Measurements from ENCODE around the gene NAA20. TPM values are rescaled to one million over a fixed set of nuclear protein-coding genes. Genes with fewer than 3 reads are reported as not detected.

The NAA20 gene
- total and polyA plus RNA-seq, 2 donors = 42.3 to 58.7 TPM

DNA sequence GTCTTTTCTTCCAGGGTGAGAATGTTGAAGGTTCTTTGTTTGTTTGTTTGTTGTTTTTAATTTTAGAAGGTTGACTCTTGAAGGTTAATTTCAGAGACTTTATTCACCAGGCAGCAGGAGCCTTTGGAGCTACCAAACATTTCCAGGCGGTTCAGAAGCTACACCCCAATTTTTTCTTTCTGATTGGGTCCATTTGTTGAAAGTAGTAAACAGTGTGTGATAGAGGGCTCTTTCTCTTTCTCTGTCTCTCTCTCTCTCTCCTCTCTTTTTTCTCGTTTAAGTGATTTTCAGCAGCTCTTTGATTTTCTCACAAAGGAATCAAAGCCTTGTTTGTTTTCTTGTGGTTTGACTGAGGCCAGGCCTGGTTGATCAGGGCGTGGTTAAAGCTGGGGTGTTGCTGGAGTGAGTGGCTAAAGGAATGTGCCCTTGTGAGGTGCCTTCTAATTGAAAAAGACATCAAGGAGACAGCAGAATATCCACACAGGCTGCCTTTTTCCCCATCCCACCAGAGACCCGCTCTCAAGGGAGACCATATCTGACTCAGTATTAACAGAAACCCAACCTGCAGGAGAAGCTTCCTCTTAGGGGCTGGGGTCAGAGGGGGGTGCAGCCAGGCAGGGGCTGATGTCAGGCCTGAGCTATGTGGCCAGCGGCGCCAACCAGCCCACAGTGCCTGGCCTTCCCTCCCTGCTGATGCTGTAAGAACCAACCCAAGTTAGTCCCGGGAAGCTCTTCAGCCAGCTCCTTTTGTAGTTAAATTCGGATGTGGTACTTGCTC is 40.4 kb upstream of the NAA20 start:
- Histone ChIP-seq H3K4me1 (ENCODE audit: insufficient read depth) (peaks cover 2% of the 10 kb centered on the region), H3K36me3 (ENCODE audit: insufficient read depth) (no peaks in the 10 kb centered on the region), H3K4me3 (ENCODE audit: low read depth, low read length) (peak overlapping the region; percentile 36), H3K27ac (ENCODE audit: low read depth) (peak overlapping the region; percentile 87)
- WGBS = 24% methylated on average over 8 of the region's 8 CpGs
- DNase-seq (ENCODE audit: extremely low spot score) = no peak

DNA sequence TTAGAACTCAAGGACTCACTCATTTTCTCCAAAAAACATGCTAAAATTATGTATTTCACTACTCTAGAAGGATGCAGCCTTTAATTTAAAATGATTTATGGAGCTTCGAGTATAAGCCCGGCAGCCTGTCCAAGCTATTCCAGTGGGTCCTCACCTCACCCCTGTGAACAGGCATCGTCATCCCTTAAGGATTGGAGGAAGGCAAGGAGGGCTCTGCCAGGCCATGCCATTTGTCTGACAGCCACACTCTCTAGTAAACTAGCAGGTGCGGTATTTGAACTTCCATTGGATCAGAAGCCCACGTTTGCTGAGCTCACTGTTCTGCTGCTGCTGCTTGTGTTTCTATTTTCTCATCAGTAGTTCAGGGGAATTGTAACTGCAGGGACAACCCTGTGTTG is 39.8 kb upstream of the NAA20 start:
- no peak for DNase-seq (ENCODE audit: extremely low spot score)
- H3K4me3 ChIP-seq (ENCODE audit: low read depth, low read length) = peak overlapping the region; percentile 36
- peak overlapping the region; percentile 87 for H3K27ac ChIP-seq (ENCODE audit: low read depth)
- 36% methylated on average over 5 of the region's 5 CpGs for WGBS
- H3K36me3 ChIP-seq (ENCODE audit: insufficient read depth) = no peaks in the 10 kb centered on the region
- H3K4me1 ChIP-seq (ENCODE audit: insufficient read depth) = peaks cover 2% of the 10 kb centered on the region

DNA sequence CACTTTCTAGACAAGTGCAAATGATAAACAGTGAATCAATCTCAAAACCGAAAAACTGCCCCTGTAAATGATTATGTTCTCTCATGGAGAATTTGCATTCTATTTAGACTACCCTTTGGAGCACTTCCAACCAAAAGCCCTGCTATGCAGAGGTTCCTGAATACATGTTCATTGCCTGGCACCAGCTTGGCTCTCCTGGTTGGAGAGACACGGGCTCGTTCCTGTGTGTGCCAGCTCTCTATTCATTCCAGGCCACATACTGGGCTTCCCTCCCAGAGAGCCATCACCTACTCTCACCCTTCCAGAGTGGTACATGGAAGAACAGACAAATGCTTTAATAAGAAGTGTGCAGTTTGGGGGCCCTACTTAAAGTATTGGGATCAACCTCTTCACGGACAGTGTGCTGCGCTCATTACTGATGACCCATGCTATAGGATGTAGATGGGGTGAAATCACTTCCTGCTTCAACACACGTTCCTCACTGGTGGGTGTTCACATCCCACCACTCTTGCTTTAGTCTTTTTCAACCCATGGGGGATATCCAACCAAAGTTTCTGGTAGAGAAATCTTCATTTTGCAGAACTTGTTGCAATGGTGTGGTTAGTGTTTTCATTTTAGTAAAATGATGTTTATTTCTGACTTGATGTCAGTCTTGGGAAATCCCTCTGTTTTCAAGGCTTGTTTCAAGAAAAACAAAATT is 38.5 kb upstream of the NAA20 start:
- 74% methylated on average over 6 of the region's 6 CpGs for WGBS

DNA sequence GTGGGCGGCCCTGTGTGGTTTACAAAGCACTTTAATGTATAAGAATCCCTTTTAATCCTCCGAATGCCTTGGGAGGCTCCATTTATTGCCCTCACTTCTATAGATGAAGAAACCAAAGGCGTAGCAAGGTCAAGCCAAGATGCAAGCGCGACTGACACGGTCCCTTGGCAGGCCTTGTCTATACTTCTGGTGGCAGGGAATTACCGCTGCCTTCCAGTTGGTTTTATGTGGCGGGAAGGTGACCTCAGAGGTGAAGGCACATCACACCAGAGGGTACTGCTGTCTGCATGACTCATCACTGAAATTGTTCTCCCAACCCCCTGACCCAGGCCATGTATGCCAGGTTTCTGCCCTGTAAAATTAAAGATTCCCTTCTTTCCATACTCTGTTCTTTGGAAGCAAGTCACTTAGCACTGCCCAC is 36.1 kb upstream of the NAA20 start:
- 90% methylated on average over 8 of the region's 8 CpGs for WGBS
- H3K27ac ChIP-seq (ENCODE audit: low read depth) = no peak overlapping the region
- H3K4me3 ChIP-seq (ENCODE audit: low read depth, low read length) = no peak overlapping the region
- H3K4me1 ChIP-seq (ENCODE audit: insufficient read depth) = peaks cover 1% of the 10 kb centered on the region
- DNase-seq (ENCODE audit: extremely low spot score) = no peak
- H3K36me3 ChIP-seq (ENCODE audit: insufficient read depth) = no peaks in the 10 kb centered on the region

More for the DNA sequence above, 38.5 kb upstream of the NAA20 start:
- Histone ChIP-seq H3K27ac (ENCODE audit: low read depth) (no peak overlapping the region), H3K4me3 (ENCODE audit: low read depth, low read length) (no peak overlapping the region), H3K36me3 (ENCODE audit: insufficient read depth) (no peaks in the 10 kb centered on the region), H3K4me1 (ENCODE audit: insufficient read depth) (no peaks in the 10 kb centered on the region)
- no peak for DNase-seq (ENCODE audit: extremely low spot score)

DNA sequence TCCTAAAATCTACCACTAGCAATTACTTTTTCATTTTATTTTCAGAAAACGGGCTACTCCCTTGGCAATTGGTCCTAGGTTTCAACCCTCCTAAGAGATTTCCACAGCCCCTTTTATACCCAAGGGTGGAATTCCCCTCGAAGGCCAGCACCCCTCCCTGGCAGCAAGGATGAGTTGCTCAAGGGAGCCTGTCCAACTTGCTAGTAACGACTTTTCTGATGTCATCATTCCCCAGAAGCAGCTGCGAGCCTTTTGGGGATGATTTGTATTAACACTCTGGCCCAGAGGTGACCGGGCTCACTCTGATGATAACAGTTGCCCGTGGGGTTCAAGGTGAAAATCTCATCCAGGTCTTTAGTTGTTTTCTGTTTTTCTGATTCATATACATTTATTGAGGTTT is 30.7 kb upstream of the NAA20 start:
- Histone ChIP-seq H3K27ac (ENCODE audit: low read depth) (no peak overlapping the region), H3K4me1 (ENCODE audit: insufficient read depth) (peaks cover 1% of the 10 kb centered on the region), H3K36me3 (ENCODE audit: insufficient read depth) (no peaks in the 10 kb centered on the region), H3K4me3 (ENCODE audit: low read depth, low read length) (no peak overlapping the region)
- no peak for DNase-seq (ENCODE audit: extremely low spot score)
- 24% methylated on average over 6 of the region's 6 CpGs for WGBS

DNA sequence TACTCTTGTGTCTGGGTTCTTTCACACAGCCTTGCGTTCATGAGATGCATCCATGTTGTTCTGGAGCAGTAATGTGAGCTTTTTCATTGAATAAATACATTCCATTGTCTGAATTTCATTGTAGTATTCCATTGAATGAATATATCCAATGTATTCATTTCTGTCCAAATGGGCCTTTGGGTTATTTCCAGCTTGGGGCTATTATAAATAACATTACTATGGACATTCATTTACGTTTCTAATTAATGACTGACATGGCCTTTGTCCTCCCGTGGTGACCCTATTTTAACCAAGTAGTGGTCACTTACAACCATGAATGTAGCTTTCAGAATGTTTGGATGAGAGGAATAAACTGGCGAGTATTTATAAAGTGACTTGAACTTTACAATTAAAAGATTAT is 30.1 kb upstream of the NAA20 start:
- Histone ChIP-seq H3K27ac (ENCODE audit: low read depth) (no peak overlapping the region), H3K4me3 (ENCODE audit: low read depth, low read length) (no peak overlapping the region), H3K4me1 (ENCODE audit: insufficient read depth) (peaks cover 1% of the 10 kb centered on the region), H3K36me3 (ENCODE audit: insufficient read depth) (no peaks in the 10 kb centered on the region)
- DNase-seq (ENCODE audit: extremely low spot score) = no peak
- 80% methylated on average over 4 of the region's 4 CpGs for WGBS

DNA sequence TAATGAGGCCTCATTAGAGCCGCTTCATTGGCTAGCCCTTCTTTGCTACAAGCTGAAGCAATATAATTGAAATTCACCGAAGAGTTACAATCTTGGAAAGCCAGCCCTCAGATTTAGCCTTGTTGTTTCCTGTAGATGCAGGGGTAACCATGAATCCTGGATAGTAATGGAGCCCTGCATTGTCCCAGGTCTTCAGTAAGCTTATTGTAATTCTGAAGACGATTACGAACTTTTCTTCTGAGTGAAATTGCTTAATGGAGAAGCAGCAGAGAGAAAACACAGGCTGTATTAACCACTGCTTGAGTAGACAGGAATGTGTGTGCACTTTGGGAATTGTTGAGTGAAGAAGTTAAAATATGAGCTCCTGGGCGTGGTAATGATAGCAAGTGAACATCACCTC is 26.3 kb upstream of the NAA20 start:
- H3K4me1 ChIP-seq (ENCODE audit: insufficient read depth) = no peaks in the 10 kb centered on the region
- H3K36me3 ChIP-seq (ENCODE audit: insufficient read depth) = peaks cover 1% of the 10 kb centered on the region
- no peak overlapping the region for H3K27ac ChIP-seq (ENCODE audit: low read depth)
- no peak for DNase-seq (ENCODE audit: extremely low spot score)
- 82% methylated on average over 5 of the region's 5 CpGs for WGBS
- H3K4me3 ChIP-seq (ENCODE audit: low read depth, low read length) = no peak overlapping the region

DNA sequence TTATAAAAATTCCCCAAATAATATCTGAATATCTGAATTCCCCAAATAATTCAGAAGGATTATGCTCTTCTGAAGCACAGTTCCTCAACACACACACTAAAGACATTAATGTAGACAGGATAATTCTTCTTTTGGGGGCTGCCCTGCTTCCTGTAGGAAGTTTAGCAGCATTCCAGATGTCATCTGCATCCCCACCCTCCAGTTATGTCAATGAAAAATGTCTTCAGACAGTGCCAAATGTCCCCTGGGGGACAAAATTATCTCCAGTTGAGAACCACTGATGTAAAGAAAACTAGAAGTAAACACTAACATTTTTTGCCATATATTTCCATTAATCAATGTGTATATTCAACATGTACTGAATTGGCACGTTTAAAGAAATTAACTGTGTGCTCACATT is 25.9 kb upstream of the NAA20 start:
- Histone ChIP-seq H3K4me1 (ENCODE audit: insufficient read depth) (no peaks in the 10 kb centered on the region), H3K4me3 (ENCODE audit: low read depth, low read length) (no peak overlapping the region), H3K36me3 (ENCODE audit: insufficient read depth) (peaks cover 3% of the 10 kb centered on the region), H3K27ac (ENCODE audit: low read depth) (no peak overlapping the region)
- no peak for DNase-seq (ENCODE audit: extremely low spot score)
- 35% methylated on average over 1 of the region's 1 CpG for WGBS

DNA sequence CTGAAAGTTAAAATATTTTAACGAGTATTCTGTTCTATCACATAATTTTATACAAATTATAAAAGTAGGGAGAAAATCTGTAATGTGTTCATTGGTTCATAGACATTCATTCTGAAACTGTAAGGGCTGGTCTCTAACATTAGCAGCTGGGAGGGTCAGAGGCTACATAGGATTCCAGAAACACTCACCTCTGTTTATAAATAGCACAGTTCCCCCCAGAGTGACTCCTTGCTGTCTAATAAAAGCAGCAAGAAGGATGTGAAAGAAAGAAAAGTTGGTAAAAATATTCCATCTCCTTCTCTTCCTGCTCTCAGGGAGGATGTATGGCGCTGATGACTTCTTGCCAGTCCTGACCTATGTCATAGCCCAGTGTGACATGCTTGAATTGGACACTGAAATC is 25.3 kb upstream of the NAA20 start:
- 70% methylated on average over 2 of the region's 2 CpGs for WGBS
- Histone ChIP-seq H3K36me3 (ENCODE audit: insufficient read depth) (peaks cover 3% of the 10 kb centered on the region), H3K4me3 (ENCODE audit: low read depth, low read length) (no peak overlapping the region), H3K27ac (ENCODE audit: low read depth) (no peak overlapping the region), H3K4me1 (ENCODE audit: insufficient read depth) (no peaks in the 10 kb centered on the region)
- no peak for DNase-seq (ENCODE audit: extremely low spot score)

DNA sequence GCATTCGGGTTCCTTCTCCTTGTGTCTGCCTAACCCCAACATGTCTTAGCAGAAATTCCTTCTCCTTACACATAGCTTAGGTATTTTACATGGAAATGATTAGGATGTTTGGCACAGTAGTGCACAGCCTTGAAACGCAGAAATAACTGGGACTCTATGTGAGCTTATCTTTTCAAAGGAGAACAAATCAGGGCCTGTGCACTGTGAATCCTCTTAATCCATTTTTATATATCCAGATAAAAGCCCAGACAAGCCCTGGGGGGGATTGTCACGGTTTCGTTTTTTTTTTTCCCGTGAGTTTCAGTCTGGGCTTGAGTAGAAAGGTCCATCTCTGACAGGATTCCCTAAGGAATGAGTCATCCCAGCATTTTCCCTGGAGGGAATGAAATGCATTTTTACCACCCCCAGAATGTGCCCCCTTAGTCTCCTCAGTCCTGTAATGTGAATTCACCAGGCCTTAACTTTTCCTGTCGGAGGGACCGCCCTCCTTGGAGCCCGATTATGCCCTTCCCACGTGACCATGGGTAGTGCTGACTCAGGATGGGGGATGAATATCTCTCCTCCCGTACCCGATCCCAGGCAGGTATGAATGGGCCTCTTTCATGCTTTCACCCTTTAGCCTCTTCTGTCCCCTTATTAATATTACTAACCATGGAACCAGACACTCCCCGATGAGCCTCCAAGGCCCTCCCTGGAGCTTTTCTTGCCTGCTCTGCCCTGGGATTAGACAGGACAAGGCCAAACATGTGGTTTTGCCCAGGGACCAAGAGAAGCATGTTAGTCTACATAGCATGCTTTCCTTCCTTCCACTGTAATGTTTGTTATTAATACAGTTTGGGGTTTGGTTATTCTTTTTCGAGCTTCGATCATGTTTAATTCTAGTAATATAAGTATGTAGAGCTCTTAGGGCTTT is 23.9 kb upstream of the NAA20 start:
- H3K36me3 ChIP-seq (ENCODE audit: insufficient read depth) = peaks cover 3% of the 10 kb centered on the region
- WGBS = 28% methylated on average over 14 of the region's 14 CpGs
- no peak overlapping the region for H3K4me3 ChIP-seq (ENCODE audit: low read depth, low read length)
- H3K4me1 ChIP-seq (ENCODE audit: insufficient read depth) = no peaks in the 10 kb centered on the region
- DNase-seq (ENCODE audit: extremely low spot score) = no peak
- no peak overlapping the region for H3K27ac ChIP-seq (ENCODE audit: low read depth)

DNA sequence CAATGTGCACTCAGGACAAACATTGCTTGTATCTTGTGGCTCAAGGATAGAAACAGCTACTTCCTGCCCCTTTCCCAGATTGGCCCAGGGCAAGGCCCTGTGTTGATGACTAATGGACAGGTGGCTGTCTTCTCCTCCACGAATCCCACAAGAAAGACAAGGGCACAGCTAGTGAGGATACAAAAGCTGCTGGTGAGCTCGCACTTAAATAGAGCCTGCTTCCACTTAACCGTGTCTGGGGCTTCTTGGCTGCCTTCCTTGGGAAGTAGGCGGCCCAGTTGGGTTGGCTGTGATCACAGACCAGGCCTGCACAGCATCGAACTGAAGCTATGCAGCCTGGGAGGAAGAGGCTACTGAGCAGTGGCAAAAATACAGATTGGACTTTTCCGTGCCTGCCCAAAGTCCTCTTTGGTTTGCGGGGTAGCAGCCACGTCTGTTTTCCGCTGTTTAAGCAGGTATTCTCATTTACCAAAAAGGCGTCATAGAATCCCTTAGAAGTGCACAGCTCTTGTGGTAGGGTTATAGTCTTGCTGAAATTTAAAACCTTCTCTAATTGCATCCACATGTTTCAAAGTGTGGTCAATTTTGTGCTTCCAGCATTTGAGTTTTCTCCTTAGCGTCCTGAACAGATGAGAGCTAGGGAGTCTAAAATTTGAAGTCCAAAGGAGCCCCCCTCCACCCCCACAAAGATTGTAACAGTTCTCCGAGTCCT is 23.0 kb upstream of the NAA20 start:
- H3K4me3 ChIP-seq (ENCODE audit: low read depth, low read length) = no peak overlapping the region
- H3K4me1 ChIP-seq (ENCODE audit: insufficient read depth) = no peaks in the 10 kb centered on the region
- WGBS = 56% methylated on average over 12 of the region's 12 CpGs
- peak overlapping the region; percentile 70 for H3K27ac ChIP-seq (ENCODE audit: low read depth)
- H3K36me3 ChIP-seq (ENCODE audit: insufficient read depth) = peaks cover 3% of the 10 kb centered on the region
- no peak for DNase-seq (ENCODE audit: extremely low spot score)

DNA sequence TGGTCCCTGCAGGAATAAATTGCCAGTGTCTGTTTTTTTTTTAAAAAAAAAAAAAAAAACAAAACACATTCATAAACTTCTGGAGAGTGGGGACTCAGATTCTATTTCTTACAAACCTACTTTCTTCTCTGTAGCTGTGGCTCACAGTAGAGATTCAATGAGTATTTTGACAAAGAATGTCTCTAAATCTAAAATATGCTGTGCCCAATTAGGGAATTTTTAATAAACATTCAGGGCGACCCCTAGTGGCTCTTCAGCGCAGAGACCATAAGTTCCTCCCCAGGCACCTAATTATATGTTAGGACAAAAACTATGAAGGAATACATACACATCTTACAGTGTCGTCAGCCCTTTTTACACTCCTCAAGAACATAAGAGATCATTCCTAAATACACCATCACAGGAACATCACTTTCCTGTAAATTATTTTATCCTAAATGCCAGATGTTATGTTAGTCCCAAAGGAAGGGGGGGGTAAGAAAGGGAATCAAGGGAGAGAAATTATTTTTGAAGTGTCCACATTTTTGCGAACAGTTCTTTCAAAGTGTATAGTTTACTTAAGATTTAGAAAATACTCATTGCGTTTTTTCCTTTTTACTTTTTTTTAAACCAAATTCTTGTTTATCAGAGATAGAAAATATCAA is 21.8 kb upstream of the NAA20 start:
- Histone ChIP-seq H3K4me1 (ENCODE audit: insufficient read depth) (no peaks in the 10 kb centered on the region), H3K4me3 (ENCODE audit: low read depth, low read length) (no peak overlapping the region), H3K36me3 (ENCODE audit: insufficient read depth) (peaks cover 3% of the 10 kb centered on the region), H3K27ac (ENCODE audit: low read depth) (no peak overlapping the region)
- DNase-seq (ENCODE audit: extremely low spot score) = no peak
- 34% methylated on average over 5 of the region's 5 CpGs for WGBS

DNA sequence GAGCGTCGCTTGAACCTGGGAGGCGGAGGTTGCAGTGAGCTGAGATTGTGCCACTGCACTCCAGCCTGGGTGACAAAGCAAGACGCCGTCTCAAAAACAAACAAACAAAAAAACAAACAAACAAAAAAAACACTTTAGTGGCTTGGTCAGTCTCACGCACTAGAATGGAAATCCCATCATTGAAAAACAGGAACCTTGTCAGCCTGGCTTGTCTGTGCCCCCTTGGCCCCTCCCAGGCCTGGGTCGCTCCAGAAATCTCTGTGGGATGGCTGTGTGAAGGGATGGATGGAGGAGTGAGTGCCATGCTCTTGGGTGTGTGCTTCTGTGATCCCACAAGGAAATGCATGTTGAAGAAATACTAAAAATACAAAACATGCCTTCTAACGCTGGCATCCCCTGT is 20.9 kb upstream of the NAA20 start:
- Histone ChIP-seq H3K27ac (ENCODE audit: low read depth) (no peak overlapping the region), H3K4me3 (ENCODE audit: low read depth, low read length) (no peak overlapping the region), H3K4me1 (ENCODE audit: insufficient read depth) (no peaks in the 10 kb centered on the region), H3K36me3 (ENCODE audit: insufficient read depth) (peaks cover 3% of the 10 kb centered on the region)
- DNase-seq (ENCODE audit: extremely low spot score) = no peak
- WGBS = 89% methylated on average over 8 of the region's 8 CpGs

Data from urinary bladder (tissue), 4 donors.